ENCODE measurements around the gene RAB3IL1. TPM values are rescaled to one million over a fixed set of nuclear protein-coding genes. Genes with fewer than 3 reads are reported as not detected.

The RAB3IL1 gene
- total and polyA plus RNA-seq, 2 of the 13 experiments (the other 11 are each of a cell fraction or from before 2014, with no cell fraction given) = 1.2 to 2.0 TPM

- TF ChIP-seq TBP (CRISPR knock-in tag; IDR thresholded peaks at IDR 0.05) (no peak), ZNF468 (CRISPR knock-in tag; IDR thresholded peaks at IDR 0.05) (no peak), ZNF710 (CRISPR knock-in tag; IDR thresholded peaks at IDR 0.05; ENCODE audit: borderline replicate concordance) (no peak)
- ChIA-PET POLR2A (no interaction called here), CTCF (ENCODE audit: low intra/inter-chr PET ratio, low total read pairs) (no interaction called here)
- Histone ChIP-seq H3K9me3 (ENCODE audit: low read length) (no peaks in the 10 kb centered on the region), H2AFZ (ENCODE audit: low read length) (no peak overlapping the region), H3K4me1 (ENCODE audit: insufficient read depth, low read length) (peaks cover 22% of the 10 kb centered on the region), H3K4me2 (ENCODE audit: low read depth, low read length) (no peak overlapping the region), H3K27me3 (ENCODE audit: control insufficient read depth in 1 of 2, insufficient read depth in 2 of 2, low read length in 2 of 2) (0 out of 5 replicates have a peak, but pooled peaks cover 0 to 6% of the 10 kb centered on the region in 2 experiments), H3K9ac (ENCODE audit: insufficient read depth, low read depth, low read length) (no peak overlapping the region), H3K36me3 (replicated peaks in 1 of 2; ENCODE audit: control insufficient read depth in 1 of 2, insufficient read depth in 2 of 2, low read length in 2 of 2) (no peaks in the 10 kb centered on the region; a peak in 1 of 5 replicates), H3K79me2 (ENCODE audit: insufficient read depth, low read length) (no peaks in the 10 kb centered on the region), H4K20me1 (ENCODE audit: insufficient read depth, low read length) (no peaks in the 10 kb centered on the region), H3K27ac (ENCODE audit: extremely low read length, insufficient read depth, low read length) (no peak overlapping the region), H3K4me3 (replicated peaks in 1 of 3; ENCODE audit: insufficient read depth in 1 of 3, low read depth in 2 of 3, low read length in 3 of 3) (no peak overlapping the region)
- WGBS (ENCODE audit: low lambda C conversion rate) = 94% methylated on average over 10 of the region's 12 CpGs
- DNase-seq (ENCODE audit: low spot score) (no peak), FAIRE-seq (no peak), ATAC-seq (no peak)
- in situ Hi-C loops (cut with HindIII; ENCODE audit: extremely low pct_ligation_motif_present, low pct_unique_long_range_greater_than_20kb) = loop anchor here (5.0 kb wide), 1 partner anchor 188 kb away; no protein-coding TSS in a partner anchor
- BruUV-seq (replicated peaks) = no TSS peak
- intact Hi-C loops (cut with micrococcal nuclease; ENCODE audit: unreplicated experiment) = no loop called here
These were observed 43.0 kb downstream of the RAB3IL1 start for GRCh38 chr11:61874377-61874809.

GRCh38 chr11:61873588-61874376, 43.6 kb downstream of the RAB3IL1 start:
- ATAC-seq = no peak
- H3K27me3 ChIP-seq (ENCODE audit: control insufficient read depth in 1 of 2, insufficient read depth in 2 of 2, low read length in 2 of 2) = 0 out of 5 replicates have a peak, but pooled peaks cover 0 to 6% of the 10 kb centered on the region in 2 experiments
- H3K9ac ChIP-seq (ENCODE audit: insufficient read depth, low read depth, low read length) = no peak overlapping the region
- WGBS (ENCODE audit: low lambda C conversion rate) = 82% methylated on average over 14 of the region's 16 CpGs
- POLR2A ChIA-PET = no interaction called here
- no peaks in the 10 kb centered on the region for H3K9me3 ChIP-seq (ENCODE audit: low read length)
- no TSS peak for BruUV-seq (replicated peaks)
- no peak overlapping the region for H2AFZ ChIP-seq (ENCODE audit: low read length)
- H3K36me3 ChIP-seq (replicated peaks in 1 of 2; ENCODE audit: control insufficient read depth in 1 of 2, insufficient read depth in 2 of 2, low read length in 2 of 2) = no peaks in the 10 kb centered on the region; a peak in 1 of 5 replicates
- CTCF ChIA-PET (ENCODE audit: low intra/inter-chr PET ratio, low total read pairs) = no interaction called here
- no peak for TF ChIP-seq MXD3 (CRISPR knock-in tag; IDR thresholded peaks at IDR 0.05)
- no peak for TF ChIP-seq THRA (CRISPR knock-in tag; IDR thresholded peaks at IDR 0.05; ENCODE audit: borderline replicate concordance)
- no peak for TF ChIP-seq ZNF678 (CRISPR knock-in tag; IDR thresholded peaks at IDR 0.05)
- TF ChIP-seq KLF15 (CRISPR knock-in tag; IDR thresholded peaks at IDR 0.05; ENCODE audit: borderline replicate concordance) = no peak
- no peak for TF ChIP-seq LCORL (IDR thresholded peaks at IDR 0.05)
- TF ChIP-seq LCORL (CRISPR knock-in tag; IDR thresholded peaks at IDR 0.05) = no peak
- no peak for TF ChIP-seq DNMT3B (CRISPR knock-in tag; conservative IDR thresholded peaks at IDR 0.05)
- TF ChIP-seq PHB2 (IDR thresholded peaks at IDR 0.05; ENCODE audit: partially characterized antibody) = no peak
- FAIRE-seq = no peak
- intact Hi-C loops (cut with micrococcal nuclease; ENCODE audit: unreplicated experiment) (no loop called here), in situ Hi-C loops (cut with HindIII; ENCODE audit: extremely low pct_ligation_motif_present, low pct_unique_long_range_greater_than_20kb) (loop anchor here (5.0 kb wide), 1 partner anchor 189 kb away; no protein-coding TSS in a partner anchor)
- no peak for DNase-seq (ENCODE audit: low spot score)
- no peak overlapping the region for H3K27ac ChIP-seq (ENCODE audit: extremely low read length, insufficient read depth, low read length)
- H4K20me1 ChIP-seq (ENCODE audit: insufficient read depth, low read length) = no peaks in the 10 kb centered on the region
- H3K79me2 ChIP-seq (ENCODE audit: insufficient read depth, low read length) = no peaks in the 10 kb centered on the region
- H3K4me1 ChIP-seq (ENCODE audit: insufficient read depth, low read length) = peaks cover 26% of the 10 kb centered on the region
- H3K4me3 ChIP-seq (replicated peaks in 1 of 3; ENCODE audit: insufficient read depth in 1 of 3, low read depth in 2 of 3, low read length in 3 of 3) = no peak overlapping the region
- H3K4me2 ChIP-seq (ENCODE audit: low read depth, low read length) = no peak overlapping the region
